PC-9 (cell line): ENCODE results near the gene SAPCD2. TPM values are rescaled to one million over a fixed set of nuclear protein-coding genes. Genes with fewer than 3 reads are reported as not detected.
"Not testable (repeated sequence)": the region's sequence is repeated elsewhere in the genome, so short reads cannot be mapped to it uniquely, and the experiment has no call there.

Source experiments
- BruUV-seq: library from RNA; stranded (reverse); fragments of 400-500 nt; replicated peaks from 2 replicates; lab custom pipeline; 2021; lab: Mats Ljungman, UMichigan
- CTCF ChIA-PET: fragments of 300-600 bp; sonication (Branson Sonifier 250); formaldehyde crosslinking; loops from one replicate; lab custom pipeline; 2022; ENCODE audit warnings: antibody characterized with exemption; lab: Charles Lee
- POLR2A ChIA-PET: fragments of 300-600 bp; sonication (Branson Sonifier 250); formaldehyde crosslinking; loops from one replicate; lab custom pipeline; 2022; ENCODE audit warnings: antibody characterized with exemption; ENCODE audit not compliant: unreplicated experiment; lab: Charles Lee
- DNase-seq, 2 experiments: peaks; one replicate each; pipeline versions ENCODE4 v3.0.0 to v3.0.0-alpha.2; 2015 to 2022; ENCODE audit warnings: mixed read lengths in 1 of 2
- H2AFZ ChIP-seq: fragments of 200-600 bp; sonication (generic); 2 replicates; pipeline ENCODE4 v1.8.1; 2017; ENCODE audit warnings: antibody characterized with exemption
- H3F3A ChIP-seq: fragments of 200-600 bp; sonication (generic); 2 replicates; pipeline ENCODE4 v1.8.1; 2017; ENCODE audit warnings: antibody characterized with exemption, mild to moderate bottlenecking, low read depth; ENCODE audit not compliant: insufficient read depth
- H3K27ac ChIP-seq: fragments of 200-600 bp; sonication (generic); 2 replicates; pipeline ENCODE4 v1.6.1; 2016; ENCODE audit warnings: mixed run types
- H3K27me3 ChIP-seq: fragments of 200-600 bp; sonication (generic); 2 replicates; pipeline ENCODE4 v1.6.1; 2016; ENCODE audit warnings: low read depth, mixed run types; ENCODE audit not compliant: insufficient read depth
- H3K36me3 ChIP-seq: fragments of 200-600 bp; sonication (generic); 2 replicates; pipeline ENCODE4 v1.6.1; 2016; ENCODE audit warnings: low read depth, mixed run types
- H3K4me1 ChIP-seq: fragments of 200-600 bp; sonication (generic); replicated peaks from 2 replicates; pipeline ENCODE4 v1.6.1; 2016; ENCODE audit warnings: mixed run types; ENCODE audit not compliant: insufficient read depth
- H3K4me2 ChIP-seq: fragments of 200-600 bp; sonication (generic); 2 replicates; pipeline ENCODE4 v1.6.1; 2017; ENCODE audit warnings: mixed run types
- H3K4me3 ChIP-seq: fragments of 200-600 bp; sonication (generic); 2 replicates; pipeline ENCODE4 v1.6.1; 2016; ENCODE audit warnings: mixed run types
- H3K79me2 ChIP-seq: fragments of 200-600 bp; sonication (generic); 2 replicates; pipeline ENCODE4 v1.6.1; 2017; ENCODE audit warnings: low read depth, mixed run types
- H3K9me2 ChIP-seq: fragments of 200-600 bp; sonication (generic); 2 replicates; pipeline ENCODE4 v1.8.1; 2017; ENCODE audit warnings: mild to moderate bottlenecking; ENCODE audit not compliant: insufficient read depth
- H3K9me3 ChIP-seq: fragments of 200-600 bp; sonication (generic); 2 replicates; pipeline ENCODE4 v1.8.1; 2016; ENCODE audit warnings: low read depth; ENCODE audit not compliant: insufficient read depth
- H4K20me1 ChIP-seq: fragments of 200-600 bp; sonication (generic); 2 replicates; pipeline ENCODE4 v1.8.1; 2017; ENCODE audit not compliant: insufficient read depth
- CTCF ChIP-seq: fragments of 200-600 bp; sonication (generic); conservative IDR thresholded peaks from 2 replicates; pipeline ENCODE4 v1.6.1; 2017; ENCODE audit warnings: mixed run types, antibody characterized with exemption, mild to moderate bottlenecking, moderate library complexity
- EZH2 ChIP-seq: fragments of 200-600 bp; sonication (generic); IDR thresholded peaks from 2 replicates; pipeline ENCODE4 v1.8.0; 2017; ENCODE audit warnings: antibody characterized with exemption, low read depth
- intact Hi-C: fragments of 100-400 bp; cut with micrococcal nuclease; formaldehyde crosslinking; loops from one replicate; pipeline ENCODE4 v1.10.0; 2022; ENCODE audit not compliant: unreplicated experiment
- total RNA-seq: library from RNA; stranded (reverse); gene quantifications from 2 replicates; pipeline ENCODE4 v1.2.3, GENCODE V29; 2021

SAPCD2 gene
- total RNA-seq, 1 experiment from 2014 or later = 50.3 TPM

DNA sequence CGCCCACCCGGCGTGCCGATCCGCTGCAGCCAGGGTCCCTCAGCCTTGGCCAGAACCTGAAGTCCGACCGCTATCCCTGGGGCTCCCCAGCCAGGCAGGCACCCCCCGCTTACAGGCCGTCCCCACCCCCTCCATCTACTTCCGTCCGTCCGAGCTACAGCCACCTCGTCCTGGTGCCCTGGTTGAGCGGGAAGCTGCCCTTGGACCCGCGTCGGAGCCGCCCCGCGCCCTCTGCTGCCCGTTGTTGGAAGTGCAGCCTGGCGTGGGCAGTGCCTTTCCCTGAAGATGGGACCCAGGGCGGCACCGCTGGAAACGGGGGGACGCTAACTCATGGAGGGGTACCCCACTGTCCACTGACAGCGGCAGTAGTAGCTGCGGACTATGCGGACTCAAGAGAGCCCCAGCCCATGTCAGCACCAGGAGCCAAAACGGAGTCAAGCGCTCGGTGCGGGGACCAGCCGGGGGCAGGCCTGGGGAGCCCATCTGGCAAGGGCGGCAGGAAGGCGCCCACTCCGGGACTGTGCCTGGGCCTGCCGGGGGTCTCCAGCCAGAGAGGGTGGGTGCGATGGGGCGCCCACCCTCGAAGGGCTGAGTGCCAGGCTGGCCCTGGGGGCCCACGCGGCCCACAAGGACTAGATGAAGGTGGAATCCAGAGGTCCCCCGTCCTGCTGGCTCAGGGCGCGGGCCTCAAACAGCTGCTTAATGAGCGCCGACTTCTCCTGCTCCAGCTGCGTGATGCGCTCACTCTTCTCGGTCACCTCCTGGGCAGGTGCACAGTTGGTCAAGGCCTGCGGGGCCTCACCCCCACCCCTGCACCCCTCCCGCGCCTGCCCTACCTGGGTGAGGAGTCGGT lies 6.1 kb downstream of the SAPCD2 start:
- Histone ChIP-seq H3K4me2 (no peak overlapping the region), H4K20me1 (peaks cover 8% of the 10 kb centered on the region; the same call in 1 of the 2 replicates), H3K27me3 (no peaks in the 10 kb centered on the region), H3K9me2 (no peaks in the 10 kb centered on the region), H2AFZ (no peak overlapping the region), H3K9me3 (no peaks in the 10 kb centered on the region), H3F3A (peaks cover 9% of the 10 kb centered on the region), H3K79me2 (peaks cover 14% of the 10 kb centered on the region; the same call in 1 of the 2 replicates), H3K27ac (no peak overlapping the region), H3K4me1 (peaks cover 14% of the 10 kb centered on the region), H3K36me3 (no peaks in the 10 kb centered on the region), H3K4me3 (no peak overlapping the region)
- BruUV-seq = no TSS peak
- ChIA-PET POLR2A (interaction anchor here (0.6 kb wide), 1 partner anchor 96 kb away, joined by 3 read pairs; no protein-coding TSS in a partner anchor), CTCF (interaction anchor here (0.9 to 1.2 kb wide), 2 partner anchors 18 to 35 kb away, joined by 3 to 17 read pairs; partner anchors contain the start of gene NPDC1)
- TF ChIP-seq CTCF = peak; percentile 98
- no peak for TF ChIP-seq EZH2
- intact Hi-C loops = no loop called here
- DNase-seq = peak in 1 of 2 experiments; percentile 62

DNA sequence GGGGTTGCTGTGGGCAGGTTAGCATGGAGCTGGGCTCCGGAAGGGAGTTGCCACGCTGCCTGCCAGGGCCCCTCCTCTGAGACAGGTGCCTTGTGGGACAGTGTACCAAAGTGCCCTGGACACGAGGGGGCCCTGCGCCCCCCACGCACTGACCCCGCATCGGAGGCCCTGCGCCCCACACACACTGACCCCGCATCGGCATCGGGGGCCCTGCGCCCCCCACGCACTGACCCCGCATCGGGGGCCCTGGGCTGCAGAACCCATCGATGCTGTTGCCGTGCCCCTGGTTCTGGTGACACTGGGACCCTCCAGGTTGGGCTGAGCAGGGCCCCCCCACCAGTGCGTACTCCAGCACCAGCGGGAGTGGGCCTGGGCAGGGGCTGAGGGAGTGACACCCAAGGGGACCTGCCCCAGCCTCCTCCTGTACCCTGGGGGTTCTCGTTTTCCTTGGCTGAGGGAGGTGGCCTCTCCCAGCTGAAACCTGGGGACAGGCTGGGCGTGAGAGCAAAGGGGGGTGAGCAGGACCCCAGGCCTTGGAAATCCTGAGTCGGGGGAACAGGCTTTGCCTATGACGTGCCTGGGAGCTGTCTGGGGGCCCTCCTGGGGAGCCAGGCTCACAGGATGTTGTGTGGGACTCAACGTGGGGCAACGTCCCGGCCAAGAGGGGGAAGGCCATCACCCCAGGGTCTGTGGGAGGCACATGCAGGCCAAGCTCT lies 6.9 kb downstream of the SAPCD2 start:
- H2AFZ ChIP-seq = no peak overlapping the region
- peaks cover 6% of the 10 kb centered on the region; the same call in 1 of the 2 replicates for H3K79me2 ChIP-seq
- BruUV-seq = no TSS peak
- intact Hi-C loops = no loop called here
- peaks cover 3% of the 10 kb centered on the region; the same call in 1 of the 2 replicates for H4K20me1 ChIP-seq
- H3K9me3 ChIP-seq = no peaks in the 10 kb centered on the region
- H3K36me3 ChIP-seq = no peaks in the 10 kb centered on the region
- no peak overlapping the region for H3K27ac ChIP-seq
- H3F3A ChIP-seq = peaks cover 9% of the 10 kb centered on the region
- POLR2A ChIA-PET = no interaction called here
- no peak for DNase-seq
- H3K27me3 ChIP-seq = no peaks in the 10 kb centered on the region
- CTCF ChIA-PET = interaction anchor here (0.9 to 1.2 kb wide), 2 partner anchors 17 to 34 kb away, joined by 3 to 17 read pairs; partner anchors contain the start of gene NPDC1
- no peak overlapping the region for H3K4me2 ChIP-seq
- H3K4me1 ChIP-seq = peaks cover 6% of the 10 kb centered on the region; the same call in 1 of the 2 replicates
- TF ChIP-seq CTCF (no peak), EZH2 (no peak)
- H3K9me2 ChIP-seq = no peaks in the 10 kb centered on the region
- no peak overlapping the region for H3K4me3 ChIP-seq

DNA sequence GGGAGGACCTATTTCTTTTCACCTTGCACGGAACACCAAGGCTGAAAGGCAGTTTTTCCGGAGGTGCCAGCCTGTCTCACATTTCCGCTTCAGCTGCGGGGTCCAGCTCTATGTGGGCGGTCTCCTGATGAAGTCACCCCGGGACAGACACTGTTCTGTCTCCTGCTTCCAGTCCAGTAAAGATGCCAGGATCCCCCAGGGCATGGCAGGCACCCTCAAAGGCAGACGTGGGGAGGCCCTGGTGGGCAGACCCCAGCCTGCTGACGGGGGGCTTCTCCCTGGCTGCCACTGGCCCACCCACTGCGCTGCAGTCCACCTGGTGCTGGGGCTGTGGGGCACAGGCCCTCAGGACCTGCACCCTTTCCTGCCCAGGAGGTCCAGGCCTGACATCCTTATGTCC lies 7.6 kb downstream of the SAPCD2 start:
- intact Hi-C loops, DNase-seq, H3K4me2 ChIP-seq, H3K4me1 ChIP-seq, H3K4me3 ChIP-seq, POLR2A ChIA-PET, H3K27ac ChIP-seq, H3F3A ChIP-seq, CTCF ChIA-PET, H3K9me2 ChIP-seq, H4K20me1 ChIP-seq, H3K79me2 ChIP-seq, H3K9me3 ChIP-seq, H3K36me3 ChIP-seq, BruUV-seq, H2AFZ ChIP-seq, H3K27me3 ChIP-seq: not testable (repeated sequence)
